GM19395 (cell line): ENCODE measurements around the gene MOSPD3.
A peak's percentile ranks its signal among the peaks of the same experiment; 100 is the strongest.

Experiments used
- ATAC-seq: cut with Tn5 transposase; IDR thresholded peaks from one replicate; pipeline ENCODE4 v1.9.1; 2021; ENCODE audit warnings: mild to moderate bottlenecking, moderate library complexity; ENCODE audit not compliant: unreplicated experiment

MOSPD3 gene

GRCh38 chr7:100590077-100590737, 22.1 kb upstream of the MOSPD3 start:
- ATAC-seq = no peak

- no peak for ATAC-seq
Measured at GRCh38 chr7:100591596-100591995, 20.7 kb upstream of the MOSPD3 start.

GRCh38 chr7:100595188-100595587, 17.2 kb upstream of the MOSPD3 start:
- ATAC-seq = no peak

- ATAC-seq = no peak
Measured at GRCh38 chr7:100598425-100598824, 13.9 kb upstream of the MOSPD3 start.

GRCh38 chr7:100599911-100600729, 12.2 kb upstream of the MOSPD3 start:
- ATAC-seq = no peak

- ATAC-seq = no peak
Measured at GRCh38 chr7:100600730-100601038, 11.7 kb upstream of the MOSPD3 start.

- no peak for ATAC-seq
Measured at GRCh38 chr7:100602889-100603725, 9.2 kb upstream of the MOSPD3 start.

GRCh38 chr7:100603726-100604027, 8.7 kb upstream of the MOSPD3 start:
- no peak for ATAC-seq

- no peak for ATAC-seq
Measured at GRCh38 chr7:100604028-100604975, 8.0 kb upstream of the MOSPD3 start.

GRCh38 chr7:100604976-100605911, 7.1 kb upstream of the MOSPD3 start:
- no peak for ATAC-seq

- ATAC-seq = no peak
Measured at GRCh38 chr7:100606313-100606712, 6.0 kb upstream of the MOSPD3 start.

- ATAC-seq = no peak
Measured at GRCh38 chr7:100607111-100607510, 5.2 kb upstream of the MOSPD3 start.

GRCh38 chr7:100609958-100610357, 2.4 kb upstream of the MOSPD3 start:
- no peak for ATAC-seq

- peak; percentile 7 for ATAC-seq
Measured at GRCh38 chr7:100612730-100613390, 520 bp downstream of the MOSPD3 start.

- no peak for ATAC-seq
Measured at GRCh38 chr7:100613412-100614175, 1.3 kb downstream of the MOSPD3 start.

- ATAC-seq = no peak
Measured at GRCh38 chr7:100614308-100614861, 2.0 kb downstream of the MOSPD3 start.

- no peak for ATAC-seq
Measured at GRCh38 chr7:100620239-100620638, 7.9 kb downstream of the MOSPD3 start.

GRCh38 chr7:100620804-100621203, 8.5 kb downstream of the MOSPD3 start:
- no peak for ATAC-seq
